Stimulated activated CD4-positive, alpha-beta T cell treated with anti-CD3 and anti-CD28 coated beads, Interleukin-1b, Interleukin-23, amount 100 ng/mL, for 24 hours (primary cell): Measurements from ENCODE around the gene PPP6R3.
"Not testable (repeated sequence)": the region's sequence is repeated elsewhere in the genome, so short reads cannot be mapped to it uniquely, and the experiment has no call there.

Experiments
- DNase-seq, 4 experiments: peaks; one replicate each; pipeline ENCODE4 v3.0.0-alpha.2; 2020; ENCODE audit warnings: low read depth in 4 of 4, low spot score in 1 of 4

PPP6R3 gene

DNA sequence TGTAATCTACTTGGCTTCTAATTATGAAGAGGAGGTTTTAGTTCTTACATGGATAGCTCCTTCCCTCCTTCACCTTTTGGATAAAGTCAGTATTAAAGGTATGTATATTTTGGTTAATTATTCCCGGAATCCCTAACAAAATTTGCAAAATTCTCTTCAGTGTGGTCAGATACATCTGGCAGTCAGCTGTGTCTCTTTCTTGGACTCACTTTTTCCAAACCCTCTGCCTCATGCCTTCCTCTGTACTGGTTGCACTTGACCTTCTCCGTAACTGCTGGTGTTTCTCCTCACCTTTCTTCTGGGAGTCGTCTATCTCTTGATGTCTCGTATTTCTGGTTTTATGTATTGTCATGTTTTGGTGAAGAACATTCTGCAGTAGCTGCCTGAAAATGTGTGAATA is 62.5 kb downstream of the PPP6R3 start:
- no peak for DNase-seq

DNA sequence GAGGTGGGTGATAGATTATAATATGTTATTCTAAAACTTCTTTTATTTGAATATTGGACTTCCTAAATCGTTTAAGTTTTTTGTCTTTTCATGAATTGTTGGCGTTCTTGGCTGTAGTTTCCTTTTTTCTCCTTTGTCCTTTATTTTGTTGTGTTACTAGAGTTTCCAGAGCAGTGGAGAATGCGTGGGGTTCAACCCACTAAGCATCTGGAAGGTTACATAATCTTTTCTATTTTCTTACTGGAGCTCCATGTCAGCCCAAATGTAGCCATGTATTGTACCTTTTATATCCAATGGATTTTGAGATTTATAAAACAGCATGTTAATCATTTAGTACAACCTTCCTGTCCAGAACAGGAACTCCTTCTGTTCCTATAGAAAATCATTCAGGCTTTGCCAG is 63.2 kb downstream of the PPP6R3 start:
- DNase-seq: no peak

DNA sequence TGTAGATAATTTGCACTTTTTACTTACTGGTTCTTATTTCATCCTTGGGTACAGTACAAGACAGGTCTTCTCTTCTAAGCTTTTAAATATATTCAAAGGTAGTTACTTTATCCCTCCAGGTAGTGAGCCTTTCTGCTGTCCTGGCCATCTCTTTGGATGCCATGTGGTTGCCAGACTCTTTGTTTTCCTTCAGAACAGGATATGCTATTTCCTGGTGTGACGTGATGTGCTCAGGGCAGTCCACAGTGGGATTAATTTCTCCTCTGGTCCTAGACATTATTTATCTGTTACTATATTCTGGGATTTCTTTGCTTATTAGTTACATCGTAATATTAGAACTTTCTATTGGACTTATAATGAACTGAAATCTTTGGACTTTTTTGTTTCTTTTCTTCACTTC is 63.7 kb downstream of the PPP6R3 start:
- DNase-seq: no peak

DNA sequence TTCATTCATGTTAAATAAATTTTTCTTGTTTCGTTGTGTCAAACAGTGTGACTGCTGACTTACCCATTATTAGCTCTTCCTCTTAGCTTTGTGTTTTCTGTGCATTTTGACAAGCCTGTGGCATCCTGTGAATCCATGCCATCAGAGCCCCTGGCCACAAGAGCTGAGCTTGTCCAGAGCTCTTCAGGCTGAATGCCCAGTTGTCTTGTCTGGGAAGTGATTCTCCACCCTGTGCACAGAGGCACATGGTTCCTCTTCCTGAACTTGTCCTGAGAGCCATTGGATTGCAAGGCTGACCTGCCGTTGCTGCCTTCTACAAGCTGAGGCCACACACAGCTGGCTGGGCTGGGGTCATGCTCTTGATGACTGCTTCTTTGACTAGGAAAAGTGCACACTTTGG is 64.1 kb downstream of the PPP6R3 start:
- no peak for DNase-seq

DNA sequence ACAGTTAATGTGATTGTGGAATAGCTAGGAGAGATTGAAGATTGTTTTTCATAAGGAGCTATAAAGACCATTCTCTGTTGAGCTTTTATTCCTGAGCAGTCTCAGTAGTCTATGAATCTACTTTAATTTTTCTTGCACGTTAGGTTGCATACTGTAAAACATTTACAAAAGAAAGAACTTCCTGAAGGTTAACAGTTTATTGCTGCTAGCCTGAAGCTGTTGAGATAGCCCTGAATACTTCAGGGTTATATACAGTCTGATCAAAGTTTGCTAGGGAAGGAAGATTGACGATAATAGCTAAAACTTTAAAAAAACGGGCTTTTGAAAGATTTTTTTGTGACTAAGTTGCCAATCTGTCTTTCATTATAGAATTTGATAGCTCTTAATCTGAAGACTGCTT is 64.8 kb downstream of the PPP6R3 start:
- no peak for DNase-seq

DNA sequence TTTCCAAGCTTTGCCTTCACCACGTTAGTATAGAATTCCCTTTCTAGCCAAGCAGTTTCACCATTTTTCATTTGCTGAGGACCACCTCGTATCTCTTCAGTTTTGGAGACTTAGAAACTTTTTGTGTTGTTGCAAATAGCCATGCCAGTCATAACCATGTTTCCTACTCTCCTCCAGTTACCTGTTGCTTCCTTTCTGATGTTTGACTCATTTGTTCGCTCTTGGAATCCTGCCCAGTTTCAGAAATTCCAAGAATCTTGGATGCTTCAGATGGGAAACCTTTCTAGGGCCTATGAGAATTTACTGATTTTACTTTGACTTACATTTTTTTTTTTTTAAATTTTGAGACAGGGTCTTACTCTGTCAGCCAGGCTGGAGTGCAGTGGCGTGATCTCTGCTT is 65.4 kb downstream of the PPP6R3 start:
- no peak for DNase-seq

DNA sequence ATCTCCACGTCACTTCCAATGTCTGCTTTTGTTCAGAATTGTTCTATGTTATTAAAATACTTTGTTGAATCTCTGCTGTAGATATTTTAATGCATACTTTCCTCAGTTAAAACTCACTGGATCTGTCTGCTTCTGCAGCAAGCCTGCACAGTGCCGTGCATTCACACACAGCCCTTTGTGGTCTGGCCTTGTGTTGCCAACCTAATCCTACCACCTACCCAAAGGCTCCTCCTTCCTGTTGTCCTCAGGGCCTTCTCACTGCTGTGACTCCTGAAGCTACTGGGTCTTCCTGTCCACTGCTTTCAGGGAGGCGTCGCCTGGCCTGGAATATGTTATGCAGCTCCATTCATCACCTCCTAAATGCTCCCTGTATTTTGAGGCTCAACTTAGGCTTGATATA is 67.0 kb downstream of the PPP6R3 start:
- no peak for DNase-seq

DNA sequence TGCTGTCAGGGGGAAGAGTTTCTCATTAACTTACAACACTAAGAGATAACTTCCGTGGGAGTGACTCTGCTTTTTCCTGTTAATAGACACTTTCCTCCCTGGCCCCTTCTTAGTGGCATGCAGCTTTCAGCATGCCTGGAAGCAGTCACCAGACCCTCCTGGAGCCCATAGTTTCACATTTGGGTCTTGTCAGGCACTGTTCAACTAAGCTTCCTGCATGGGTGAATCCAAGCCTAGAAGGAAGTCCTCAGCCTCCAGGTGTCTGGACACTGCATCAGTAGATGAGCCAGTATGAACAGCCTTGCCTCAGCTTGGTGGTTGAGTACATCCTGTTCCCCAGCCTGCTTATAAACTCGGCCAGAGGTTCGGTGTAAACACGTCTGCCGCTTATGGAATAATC is 68.1 kb downstream of the PPP6R3 start:
- no peak for DNase-seq

DNA sequence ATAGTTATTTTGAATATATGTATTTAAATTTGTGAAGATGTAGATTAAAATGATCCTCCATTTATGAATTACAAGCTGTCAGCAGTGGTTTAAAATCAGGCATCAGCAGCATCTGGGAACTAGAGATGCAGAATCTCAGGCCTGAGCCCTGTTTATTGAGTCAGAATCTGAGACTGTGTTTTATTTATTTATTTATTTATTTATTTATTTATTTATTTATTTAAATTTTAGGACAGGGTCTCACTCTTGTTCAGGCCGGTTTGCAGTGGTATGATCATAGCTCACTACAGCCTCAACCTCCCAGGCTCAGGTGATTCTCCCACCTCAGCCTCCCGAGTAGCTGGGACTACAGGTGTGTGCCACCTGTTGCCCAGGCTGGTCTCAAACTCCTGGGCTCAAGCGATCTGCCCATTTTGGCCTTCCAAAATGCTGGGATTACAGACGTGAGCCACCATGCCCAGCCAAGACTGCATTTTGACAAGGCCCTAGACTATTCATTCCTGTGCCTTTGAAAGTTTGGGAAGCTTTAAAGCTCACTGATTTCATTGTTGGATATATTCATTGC is 70.7 kb downstream of the PPP6R3 start:
- DNase-seq: no peak

DNA sequence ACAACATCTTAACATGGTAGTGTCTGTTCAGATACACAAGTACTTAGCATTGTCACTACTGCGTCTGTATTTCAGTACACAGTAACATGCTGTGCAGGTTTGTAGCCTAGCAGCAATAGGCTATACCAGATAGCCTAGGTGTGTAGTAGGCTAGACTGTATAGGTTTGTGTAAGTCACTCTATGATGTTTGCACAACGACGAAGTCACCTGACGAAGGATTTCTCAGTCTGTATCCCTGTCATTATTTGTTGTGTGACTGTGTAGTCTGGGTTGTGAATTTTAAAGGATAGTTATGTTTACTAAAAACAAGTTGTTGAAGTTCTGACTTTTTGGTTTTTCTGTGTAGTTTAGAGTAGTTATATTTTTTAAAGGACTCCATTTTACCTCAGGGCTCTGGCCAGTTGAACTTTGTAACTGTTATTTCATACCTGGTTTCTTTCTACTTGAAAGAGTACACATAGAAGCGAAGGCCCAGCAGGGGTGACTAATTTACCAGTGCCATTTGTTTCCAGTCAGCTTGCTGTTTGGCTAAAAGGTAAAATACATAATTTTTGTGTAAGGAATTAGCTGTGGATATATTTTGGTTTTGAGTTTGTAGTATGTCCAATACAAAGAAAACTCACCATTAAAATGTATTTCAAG is 72.3 kb downstream of the PPP6R3 start:
- no peak for DNase-seq

DNA sequence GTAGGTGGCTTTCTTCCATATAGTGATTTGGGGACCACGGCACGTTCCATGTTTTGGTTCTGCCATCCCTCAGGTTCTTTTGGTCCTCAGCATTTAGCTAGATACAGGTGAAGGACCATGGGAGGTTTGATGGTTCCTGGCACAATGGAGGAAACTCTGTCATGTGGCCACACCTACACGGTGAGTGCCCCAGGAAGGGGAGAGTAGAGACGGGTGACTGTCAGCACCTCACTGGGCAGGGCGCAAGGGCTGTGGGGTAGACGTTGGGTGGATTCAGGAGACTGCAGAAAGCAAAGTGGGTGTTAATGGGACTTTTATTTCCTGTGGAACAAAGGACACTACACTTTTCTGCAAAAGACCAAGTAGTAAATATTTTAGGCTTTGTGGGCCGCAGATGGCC is 73.4 kb downstream of the PPP6R3 start:
- DNase-seq: no peak

DNA sequence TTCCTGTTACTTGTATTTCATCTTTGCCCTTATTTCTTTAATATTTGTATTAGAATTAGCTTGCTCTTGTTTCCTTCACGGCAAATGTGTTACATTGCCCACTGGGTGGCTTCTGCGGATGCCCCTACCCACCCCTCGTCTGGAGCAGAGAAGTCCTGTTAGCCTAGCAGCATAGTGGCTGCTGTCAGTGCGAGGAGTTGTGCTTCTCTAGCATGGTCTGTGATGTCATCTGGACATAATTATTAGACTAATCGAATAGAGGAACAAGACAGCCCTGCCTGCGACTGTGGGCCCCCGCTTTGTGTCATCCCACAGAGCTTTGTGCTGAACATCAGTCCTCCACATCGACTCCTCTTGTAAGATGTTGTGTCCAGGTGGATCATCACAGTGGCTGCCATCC is 74.5 kb downstream of the PPP6R3 start:
- DNase-seq: no peak

DNA sequence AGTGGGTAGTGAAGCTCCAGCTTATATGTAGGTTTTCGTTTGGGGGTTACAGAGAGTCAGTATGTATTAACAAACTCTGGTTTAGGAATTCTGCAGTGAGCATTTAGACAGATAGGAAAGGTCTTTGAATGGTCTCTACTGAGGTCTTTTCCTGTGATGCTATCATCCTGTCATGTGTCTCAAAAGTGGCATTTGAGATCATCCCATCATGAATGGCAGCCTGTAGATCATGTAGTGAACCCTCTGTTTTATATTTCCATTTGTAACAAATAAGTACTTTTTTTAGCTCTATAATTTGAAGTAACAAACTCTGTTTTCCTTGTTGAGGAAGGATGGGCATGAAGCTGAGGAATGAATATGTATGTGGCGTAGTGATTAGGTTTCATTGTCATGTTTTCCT is 76.2 kb downstream of the PPP6R3 start:
- no peak for DNase-seq

DNA sequence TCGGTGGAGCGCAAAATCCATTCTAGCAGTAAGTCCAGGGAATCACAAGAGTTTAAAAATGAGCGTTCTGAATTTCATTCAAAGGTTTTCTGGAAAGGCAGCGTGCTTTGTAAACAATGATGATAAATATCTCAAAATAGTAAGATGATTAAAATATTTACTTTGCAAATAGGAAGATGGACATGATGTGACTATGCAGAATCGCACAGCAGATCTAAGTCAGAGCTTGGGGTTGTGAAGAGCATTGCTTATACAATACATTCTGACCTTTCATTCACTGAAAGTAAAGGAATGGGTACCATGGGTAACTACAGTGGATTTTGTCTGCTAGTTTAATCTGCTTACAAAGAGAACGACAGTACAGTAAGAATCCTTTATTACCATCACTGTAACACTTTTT is 77.5 kb downstream of the PPP6R3 start:
- DNase-seq: no peak

DNA sequence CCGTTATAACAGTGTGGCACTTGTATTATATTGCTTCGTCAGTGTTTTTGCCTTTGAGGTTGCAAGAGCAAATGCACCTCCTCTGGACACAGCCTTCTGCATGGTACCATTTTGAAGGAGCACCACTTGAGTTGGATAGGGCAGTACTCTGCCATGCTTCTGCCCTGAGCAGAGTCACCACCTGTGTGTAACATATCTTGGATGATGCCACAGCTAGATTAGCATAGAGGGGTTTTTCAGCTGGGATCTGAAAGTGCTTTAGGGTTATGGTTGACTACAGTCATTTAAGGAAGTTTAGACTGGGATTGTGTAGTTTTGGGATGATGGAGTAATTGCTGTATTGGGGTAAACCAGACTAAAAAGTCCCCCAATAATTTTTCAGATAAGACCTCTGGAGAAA is 78.8 kb downstream of the PPP6R3 start:
- no peak for DNase-seq

DNA sequence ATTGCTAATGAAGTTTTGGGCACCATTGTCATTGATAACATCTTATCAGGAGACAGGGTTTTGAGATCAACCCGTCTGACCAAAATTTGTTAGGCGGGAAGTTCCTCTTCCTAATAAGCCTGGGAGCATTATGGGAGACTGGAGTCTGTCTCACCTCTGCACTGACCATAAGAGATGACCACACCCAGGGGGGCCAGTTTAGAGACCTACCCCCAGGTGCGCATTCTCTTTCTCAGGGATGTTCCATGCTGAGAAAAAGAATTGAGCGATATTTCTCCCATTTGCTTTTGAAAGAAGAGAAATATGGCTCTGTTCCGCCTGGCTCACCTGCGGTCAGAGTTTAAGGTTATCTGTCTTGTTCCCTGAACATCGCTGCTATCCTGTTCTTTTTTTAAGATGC is 80.0 kb downstream of the PPP6R3 start:
- not testable (repeated sequence) for DNase-seq

DNA sequence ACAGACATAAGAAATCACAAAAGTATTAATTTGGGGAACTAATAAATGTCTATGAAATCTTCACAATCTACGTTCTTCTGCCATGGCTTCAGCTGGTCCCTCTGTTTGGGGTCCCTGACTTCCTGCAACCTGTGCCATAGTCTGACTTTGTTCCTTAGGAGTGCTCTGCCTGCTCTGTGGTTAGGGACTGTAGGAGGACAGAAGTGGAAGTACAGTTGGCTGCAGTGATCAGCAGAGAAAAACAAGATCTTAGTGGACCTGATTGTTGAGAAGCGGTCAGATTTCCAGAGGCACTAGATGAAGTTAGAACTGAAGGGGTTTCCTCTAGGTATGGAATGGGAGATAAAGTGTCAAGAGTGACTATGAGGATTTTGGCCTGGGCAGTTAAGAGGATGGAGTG is 80.6 kb downstream of the PPP6R3 start:
- no peak for DNase-seq

DNA sequence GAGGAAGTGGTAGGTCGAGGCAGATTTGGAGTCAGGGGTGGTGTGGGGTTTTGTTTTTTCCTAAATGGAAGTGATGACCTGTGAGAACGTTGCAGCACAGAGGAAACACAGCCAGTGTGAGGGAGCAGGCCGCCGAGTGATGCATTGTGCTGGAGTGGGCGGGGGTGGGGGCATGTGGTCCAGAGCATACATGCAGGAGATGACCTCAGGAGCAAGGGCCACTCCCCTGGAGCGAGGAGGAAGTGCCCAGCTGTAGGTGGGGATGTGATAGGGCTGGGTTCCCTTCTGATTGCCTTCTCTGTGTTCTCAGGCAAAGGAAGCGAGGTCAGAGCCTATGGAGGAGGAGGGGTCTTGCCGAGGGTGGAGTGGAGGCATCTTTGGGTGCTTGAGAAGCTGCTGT is 81.4 kb downstream of the PPP6R3 start:
- no peak for DNase-seq

DNA sequence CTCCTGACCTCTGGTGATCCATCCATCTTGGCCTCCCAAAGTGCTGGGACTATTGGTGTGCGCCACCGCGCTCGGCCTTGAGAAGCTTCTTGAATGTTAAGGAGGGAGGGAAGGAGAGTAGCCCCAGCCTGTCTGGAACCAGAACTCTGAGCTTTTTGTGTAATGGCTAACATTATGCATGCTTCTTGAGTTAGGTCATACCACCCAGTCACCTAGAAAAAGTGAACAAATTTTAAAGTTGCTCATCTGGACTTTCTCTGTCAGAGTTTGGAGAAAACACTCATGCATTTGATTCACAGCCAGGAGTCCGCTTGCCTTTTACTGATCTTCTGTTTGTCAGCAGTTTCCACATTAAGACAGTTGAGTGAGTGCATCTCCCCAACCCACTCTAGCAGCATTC is 82.1 kb downstream of the PPP6R3 start:
- no peak for DNase-seq

DNA sequence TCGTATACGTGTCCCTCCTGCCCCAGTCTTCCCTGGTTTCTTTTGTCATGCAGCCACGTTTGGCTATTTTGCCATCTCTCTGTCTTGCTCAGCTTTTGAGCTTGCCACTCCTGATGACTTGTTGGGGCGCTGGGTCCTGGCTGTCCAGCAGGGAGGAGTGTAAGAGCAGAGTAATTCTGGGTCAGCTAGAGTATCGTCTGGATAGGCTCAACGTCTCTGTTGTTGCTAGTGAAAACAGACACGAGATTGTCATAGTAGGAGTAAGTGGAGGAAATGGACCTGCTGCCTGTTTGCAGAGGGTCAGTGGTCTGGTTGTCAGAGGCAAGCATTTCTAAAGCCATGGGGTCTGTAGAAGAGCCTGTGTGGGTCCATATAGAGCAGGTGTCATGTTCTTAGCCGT is 83.0 kb downstream of the PPP6R3 start:
- no peak for DNase-seq

DNA sequence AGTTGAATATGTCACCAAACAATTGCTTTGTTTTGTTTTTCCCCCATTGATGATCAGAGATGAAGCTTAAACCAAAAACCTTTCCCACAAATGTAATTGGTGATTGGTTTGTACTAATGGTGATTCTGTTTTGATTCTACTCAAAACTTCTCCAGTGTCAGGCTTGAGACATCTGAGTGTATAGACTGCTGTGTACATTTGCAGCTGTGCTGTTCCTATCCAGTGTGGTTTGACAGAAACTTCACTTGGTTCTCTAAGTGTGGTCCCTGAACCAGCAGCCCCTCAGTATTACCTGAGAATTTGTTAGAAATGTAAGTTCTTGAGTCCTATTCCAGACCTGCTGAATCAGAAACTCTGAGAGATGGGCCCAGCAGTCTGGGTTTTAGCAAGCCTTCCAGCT is 84.8 kb downstream of the PPP6R3 start:
- DNase-seq: no peak

DNA sequence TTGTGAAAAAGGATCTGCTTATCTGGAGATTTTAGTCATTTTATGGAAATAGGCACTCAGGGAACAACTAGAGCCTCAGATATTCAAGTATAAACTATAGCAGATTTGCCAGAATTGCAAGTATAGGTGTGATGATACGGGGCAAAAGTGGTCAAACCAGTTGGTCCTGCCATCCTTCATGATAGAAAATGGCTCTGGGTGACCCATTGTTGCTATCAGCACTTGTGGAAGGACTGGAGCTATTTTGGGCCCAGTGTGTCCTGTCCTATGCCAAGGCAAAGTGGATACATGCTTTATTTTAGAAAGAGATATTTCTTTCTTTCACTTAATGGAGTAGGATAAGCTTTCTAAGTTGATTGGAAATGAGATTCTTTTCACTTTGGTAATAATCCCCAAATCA is 85.2 kb downstream of the PPP6R3 start:
- DNase-seq: no peak

DNA sequence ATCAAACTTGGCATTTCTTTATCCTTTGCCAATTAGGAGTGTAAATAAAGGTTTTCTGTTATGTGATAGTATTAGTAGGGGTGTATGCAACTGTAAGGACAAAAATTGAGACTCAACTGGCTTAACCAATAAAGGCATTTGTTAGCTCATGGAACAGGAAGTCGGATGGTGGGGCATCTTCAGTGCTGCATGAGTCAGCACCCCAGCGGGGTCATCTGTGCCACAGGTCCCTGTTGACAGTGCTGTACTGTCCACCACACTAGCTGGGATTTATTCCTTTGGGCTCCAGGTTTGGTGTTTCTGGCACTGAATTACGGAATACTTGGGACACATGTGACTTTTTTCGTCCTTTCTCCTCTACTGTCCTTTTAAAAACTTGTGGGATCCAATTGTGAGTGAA is 86.0 kb downstream of the PPP6R3 start:
- no peak for DNase-seq
